H1 (cell line): ENCODE results near the gene TMEM86B. TPM values are rescaled to one million over a fixed set of nuclear protein-coding genes. Genes with fewer than 3 reads are reported as not detected.

ENCODE experiments used
- CTCF ChIA-PET: fragments of 300-600 bp; sonication (Branson Sonifier 250); formaldehyde crosslinking; loops from one replicate; lab custom pipeline; 2021; ENCODE audit not compliant: partially characterized antibody; lab: Charles Lee
- POLR2A ChIA-PET: fragments of 300-600 bp; sonication (Branson Sonifier 250); formaldehyde crosslinking; loops from one replicate; lab custom pipeline; 2021; ENCODE audit warnings: inconsistent platforms; ENCODE audit not compliant: partially characterized antibody; lab: Charles Lee
- DNase-seq, 2 experiments: peaks; one replicate each; pipeline versions ENCODE4 v3.0.0 to v3.0.0-alpha.2; 2010 to 2022; ENCODE audit warnings: low spot score in 2 of 2, low read depth in 1 of 2, mixed read lengths in 1 of 2
- FAIRE-seq: peaks from 2 replicates; lab custom pipeline; 2011; peaks lifted over from hg19 to GRCh38; lab: Jason Lieb, UNC
- H2AFZ ChIP-seq: 2 replicates; pipeline ENCODE4 v1.8.1; 2012; ENCODE audit warnings: low read length, inconsistent platforms
- H2AK5ac ChIP-seq: 2 replicates; pipeline ENCODE4 v1.6.1; 2013; ENCODE audit warnings: low read depth, low read length
- H2BK120ac ChIP-seq: replicated peaks from 2 replicates; pipeline ENCODE3; 2013; ENCODE audit warnings: low read depth, low read length, inconsistent platforms
- H2BK12ac ChIP-seq: 2 replicates; pipeline ENCODE4 v1.6.1; 2013; ENCODE audit warnings: low read depth, low read length
- H2BK15ac ChIP-seq: 2 replicates; pipeline ENCODE4 v1.6.1; 2013; ENCODE audit warnings: low read length
- H2BK20ac ChIP-seq: 2 replicates; pipeline ENCODE4 v1.6.1; 2013; ENCODE audit warnings: low read length
- H2BK5ac ChIP-seq: 2 replicates; pipeline ENCODE4 v1.6.1; 2013; ENCODE audit warnings: low read depth, low read length
- H3K14ac ChIP-seq: 2 replicates; pipeline ENCODE4 v1.6.1; 2013; ENCODE audit warnings: inconsistent platforms; ENCODE audit not compliant: insufficient read length
- H3K18ac ChIP-seq: 2 replicates; pipeline ENCODE4 v1.6.1; 2013; ENCODE audit warnings: low read length; ENCODE audit errors: extremely low read depth
- H3K23ac ChIP-seq: 2 replicates; pipeline ENCODE4 v1.6.1; 2013; ENCODE audit warnings: inconsistent platforms; ENCODE audit not compliant: insufficient read length
- H3K23me2 ChIP-seq: 2 replicates; pipeline ENCODE4 v1.6.1; 2013; ENCODE audit warnings: low read depth, low read length
- H3K27ac ChIP-seq: 2 replicates; pipeline ENCODE4 v1.6.1; 2011; ENCODE audit warnings: low read depth, low read length, inconsistent platforms
- H3K27me3 ChIP-seq, 4 experiments: replicated peaks in 1 of 4; 1 replicate in 1 of 4; 2 replicates in 3 of 4; pipeline versions ENCODE4 v1.6.1 to v1.8.1; 2011 to 2013; ENCODE audit warnings: low read length in 3 of 4, mild to moderate bottlenecking in 3 of 4, inconsistent platforms in 2 of 4, mixed read lengths in 2 of 4, moderate library complexity in 1 of 4; ENCODE audit not compliant: control insufficient read depth in 3 of 4, insufficient read depth in 3 of 4; ENCODE audit errors: extremely low read depth in 1 of 4
- H3K36me3 ChIP-seq, 4 experiments: 2 replicates each; pipeline versions ENCODE4 v1.6.1 to v1.8.1; 2011 to 2013; ENCODE audit warnings: mild to moderate bottlenecking in 4 of 4, low read length in 3 of 4, moderate library complexity in 2 of 4, control low read depth in 1 of 4, inconsistent platforms in 1 of 4; ENCODE audit not compliant: insufficient read depth in 4 of 4, control insufficient read depth in 2 of 4
- H3K4ac ChIP-seq: replicated peaks from 2 replicates; pipeline ENCODE3; 2013; ENCODE audit warnings: low read length, low read depth, mixed read lengths, inconsistent platforms; ENCODE audit not compliant: insufficient read length
- H3K4me1 ChIP-seq, 4 experiments: replicated peaks in 1 of 4; 1 replicate in 1 of 4; 2 replicates in 3 of 4; pipeline versions ENCODE4 v1.6.1 to v1.8.1; 2011 to 2013; ENCODE audit warnings: low read length in 3 of 4, inconsistent platforms in 2 of 4, mixed read lengths in 1 of 4; ENCODE audit not compliant: insufficient read depth in 4 of 4, control insufficient read depth in 3 of 4
- H3K4me2 ChIP-seq, 2 experiments: 2 replicates each; pipeline versions ENCODE4 v1.6.1 to v1.8.1; 2011 to 2013; ENCODE audit warnings: low read depth in 2 of 2, low read length in 2 of 2, control low read depth in 1 of 2, inconsistent platforms in 1 of 2, mild to moderate bottlenecking in 1 of 2; ENCODE audit not compliant: insufficient read depth in 1 of 2
- H3K4me3 ChIP-seq, 4 experiments: fragments of 200-600, 300-600 bp in 1 of 4; sonication (generic), shearing (Covaris generic), sonication (Bioruptor Twin) in 1 of 4; 2 replicates each; pipeline versions ENCODE4 v1.5.1 to v1.8.1; 2011 to 2016; ENCODE audit warnings: low read length in 4 of 4, low read depth in 3 of 4, control low read depth in 2 of 4, inconsistent platforms in 2 of 4, mild to moderate bottlenecking in 2 of 4, mixed read lengths in 1 of 4, moderate library complexity in 1 of 4; ENCODE audit not compliant: insufficient read depth in 2 of 4; ENCODE audit errors: extremely low read depth in 1 of 4
- H3K56ac ChIP-seq: replicated peaks from 2 replicates; pipeline ENCODE3; 2013; ENCODE audit warnings: low read depth, mild to moderate bottlenecking, mixed read lengths, low read length, inconsistent platforms; ENCODE audit not compliant: insufficient read length
- H3K79me1 ChIP-seq: 2 replicates; pipeline ENCODE4 v1.6.1; 2013; ENCODE audit warnings: low read depth, low read length, control low read depth
- H3K79me2 ChIP-seq, 2 experiments: 2 replicates each; pipeline versions ENCODE4 v1.6.1 to v1.8.1; 2012 to 2013; ENCODE audit warnings: low read length in 2 of 2, mild to moderate bottlenecking in 2 of 2, inconsistent platforms in 1 of 2; ENCODE audit not compliant: insufficient read depth in 2 of 2, control insufficient read depth in 1 of 2
- H3K9ac ChIP-seq, 4 experiments: replicated peaks in 1 of 4; 1 replicate in 1 of 4; 2 replicates in 3 of 4; pipeline versions ENCODE4 v1.6.1 to v1.8.1; 2011 to 2013; ENCODE audit warnings: low read depth in 3 of 4, low read length in 3 of 4, control low read depth in 2 of 4, mild to moderate bottlenecking in 2 of 4, moderate library complexity in 2 of 4, inconsistent platforms in 1 of 4; ENCODE audit errors: extremely low read depth in 1 of 4
- H3K9me3 ChIP-seq, 2 experiments: 2 replicates each; pipeline versions ENCODE4 v1.6.1 to v1.8.1; 2012 to 2013; ENCODE audit warnings: mild to moderate bottlenecking in 2 of 2, moderate library complexity in 2 of 2, control low read depth in 1 of 2, inconsistent platforms in 1 of 2, low read depth in 1 of 2, low read length in 1 of 2, mixed read lengths in 1 of 2; ENCODE audit not compliant: insufficient read depth in 2 of 2
- H4K20me1 ChIP-seq, 2 experiments: replicated peaks in 1 of 2; 2 replicates each; pipeline versions ENCODE3 to v1.8.1; 2011 to 2013; ENCODE audit warnings: inconsistent platforms in 2 of 2, low read length in 2 of 2, mild to moderate bottlenecking in 1 of 2; ENCODE audit not compliant: insufficient read depth in 2 of 2, control insufficient read depth in 1 of 2
- H4K5ac ChIP-seq: 2 replicates; pipeline ENCODE4 v1.6.1; 2013; ENCODE audit warnings: low read length, low read depth, mixed read lengths, inconsistent platforms; ENCODE audit not compliant: insufficient read length
- H4K8ac ChIP-seq: 2 replicates; pipeline ENCODE4 v1.8.0; 2013; ENCODE audit warnings: mild to moderate bottlenecking, moderate library complexity, low read length, inconsistent platforms; ENCODE audit not compliant: insufficient read depth; ENCODE audit errors: extremely low read depth
- H4K91ac ChIP-seq: replicated peaks from 2 replicates; pipeline ENCODE3; 2013; ENCODE audit warnings: low read length, mixed read lengths, inconsistent platforms; ENCODE audit not compliant: insufficient read length
- CBX5 ChIP-seq: fragments of 300-800, 300-1000 bp; sonication (generic); IDR thresholded peaks from 2 replicates; pipeline ENCODE4 v1.7.1; 2016; ENCODE audit warnings: antibody characterized with exemption, low read length, low read depth
- CBX8 ChIP-seq: fragments of 300-800, 300-1000 bp; sonication (generic); IDR thresholded peaks from 2 replicates; pipeline ENCODE4 v1.7.1; 2016; ENCODE audit warnings: low read depth, low read length, borderline replicate concordance
- CEBPB ChIP-seq: IDR thresholded peaks from 2 replicates; pipeline ENCODE4 v1.6.1; 2012; ENCODE audit warnings: low read depth, low read length
- CHD2 ChIP-seq: IDR thresholded peaks from 2 replicates; pipeline ENCODE4 v1.6.1; 2012; ENCODE audit warnings: low read length, improper control_type of control experiment
- EGR1 ChIP-seq: IDR thresholded peaks from 2 replicates; pipeline ENCODE4 v1.6.1; 2011; ENCODE audit warnings: low read depth, low read length, borderline replicate concordance
- KDM1A ChIP-seq: fragments of 200-600, 300-600 bp; sonication (generic); IDR thresholded peaks from 2 replicates; pipeline ENCODE4 v1.7.1; 2016; ENCODE audit warnings: mild to moderate bottlenecking, low read length, borderline replicate concordance
- NANOG ChIP-seq: IDR thresholded peaks from 2 replicates; pipeline ENCODE4 v1.6.1; 2011; ENCODE audit warnings: low read length, low read depth, mild to moderate bottlenecking, inconsistent platforms; ENCODE audit not compliant: insufficient read depth, poor library complexity, severe bottlenecking
- PHF8 ChIP-seq: fragments of 200-600 bp; sonication (generic); conservative IDR thresholded peaks from 2 replicates; pipeline ENCODE4 v1.7.1; 2012; ENCODE audit warnings: low read depth, mild to moderate bottlenecking, inconsistent platforms, low read length, moderate library complexity
- POLR2A ChIP-seq, 2 experiments: IDR thresholded peaks; 1 replicate in 1 of 2; 2 replicates in 1 of 2; pipeline ENCODE4 v1.6.1; 2011; ENCODE audit warnings: low read depth in 2 of 2, low read length in 2 of 2, mild to moderate bottlenecking in 2 of 2; ENCODE audit errors: control extremely low read depth in 1 of 2
- SRF ChIP-seq: IDR thresholded peaks from 2 replicates; pipeline ENCODE4 v1.6.1; 2011; ENCODE audit warnings: mild to moderate bottlenecking, low read depth, low read length, moderate library complexity
- TAF1 ChIP-seq: IDR thresholded peaks from 2 replicates; pipeline ENCODE4 v1.6.1; 2011; ENCODE audit warnings: mild to moderate bottlenecking, low read depth, low read length
- WGBS, 2 experiments: shearing (Covaris generic) in 1 of 2; methylation state at CpG; one replicate each; pipeline versions ENCODE4 v1.1.6 to v1.1.7; 2013 to 2015; ENCODE audit warnings: low lambda C conversion rate in 2 of 2, mixed read lengths in 2 of 2, inconsistent platforms in 1 of 2, low coverage in 1 of 2, missing lambda C conversion rate in 1 of 2; ENCODE audit not compliant: insufficient replicate concordance in 2 of 2, insufficient coverage in 1 of 2, insufficient read length in 1 of 2; ENCODE audit errors: extremely low coverage in 1 of 2, missing lambda C conversion rate in 1 of 2; 5-methylcytosine and 5-hydroxymethylcytosine counted together
- polyA plus RNA-seq, 7 experiments: library from polyadenylated mRNA; depleted of rRNA in 3 of 7; stranded (reverse) in 5 of 7; unstranded in 2 of 7; fragments of >200 nt in 5 of 7; fragments of 200-250 nt in 2 of 7; gene quantifications; 1 replicate in 5 of 7; 2 replicates in 1 of 7; 4 replicates in 1 of 7; pipeline versions ENCODE4 v1.2.1 to v1.2.3, GENCODE V29; 2011 to 2013; ENCODE audit warnings: missing spikeins in 2 of 7, mixed read lengths in 2 of 7
- total RNA-seq: library from RNA; stranded (reverse); fragmentation: NEBNext Ultra II Directional; extraction: Animal tissue kit (Norgen Biotek cat#: 25700); gene quantifications from 2 replicates; pipeline ENCODE4 v1.2.1, GENCODE V29; 2021
- TF ChIP-seq, protein P1 (sequence below): IDR thresholded peaks from 2 replicates; pipeline ENCODE4 v1.6.1; 2012; ENCODE audit warnings: inconsistent platforms

TMEM86B gene
- total and polyA plus RNA-seq, 2 of the 8 experiments (the other 6 are each of a cell fraction or from before 2014, with no cell fraction given) = 2.0 to 2.9 TPM

DNA sequence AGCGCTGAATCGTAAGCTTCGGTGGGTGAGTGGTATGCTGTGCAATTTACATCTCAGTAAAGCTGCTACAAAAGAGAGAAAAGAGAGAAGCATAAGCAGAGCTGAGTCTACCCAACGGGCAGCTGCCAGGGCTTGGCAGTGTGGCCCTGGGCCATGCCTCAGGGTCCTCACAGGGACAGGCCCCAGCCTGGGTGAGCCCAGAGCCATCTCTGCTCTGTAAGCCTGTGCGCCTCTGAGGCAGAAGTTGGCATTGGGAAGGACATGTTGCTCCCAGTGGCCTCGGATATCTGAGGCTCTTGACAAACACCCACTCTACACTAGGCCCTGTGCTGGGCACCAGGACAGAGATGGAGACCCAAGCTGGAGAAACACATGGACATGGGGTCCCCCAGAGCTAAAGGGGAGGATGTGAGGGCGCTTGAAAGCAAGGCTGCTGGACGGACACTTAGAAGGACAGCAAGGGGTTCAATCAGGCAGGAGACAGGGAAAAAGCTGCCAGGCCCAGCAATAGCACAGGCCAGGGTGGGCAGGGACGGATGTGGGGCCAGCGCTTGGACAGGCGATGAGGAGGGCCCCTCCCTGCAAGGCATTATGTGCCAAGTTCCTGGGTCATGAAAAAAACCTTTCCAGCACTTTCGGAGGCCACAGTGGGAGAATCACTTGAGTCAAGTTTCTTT, 15.6 kb upstream of the TMEM86B start:
- H3K18ac ChIP-seq = no peak overlapping the region
- H2BK12ac ChIP-seq = no peak overlapping the region
- no peak overlapping the region for H2AK5ac ChIP-seq
- no peak overlapping the region for H4K8ac ChIP-seq
- DNase-seq (no peak), FAIRE-seq (no peak)
- no peak overlapping the region for H3K23ac ChIP-seq
- H3K4me2 ChIP-seq = no peak overlapping the region
- no peaks in the 10 kb centered on the region for H3K27me3 ChIP-seq
- no peak overlapping the region for H2AFZ ChIP-seq
- H3K9me3 ChIP-seq = no peaks in the 10 kb centered on the region
- no peak overlapping the region for H3K14ac ChIP-seq
- H3K79me2 ChIP-seq = peaks cover 0 to 17% of the 10 kb centered on the region in 2 experiments; a peak in 2 of 4 replicates
- H3K79me1 ChIP-seq = peaks cover 11% of the 10 kb centered on the region
- H2BK20ac ChIP-seq = no peak overlapping the region
- H3K23me2 ChIP-seq = no peaks in the 10 kb centered on the region
- H2BK120ac ChIP-seq = no peak overlapping the region
- no peak overlapping the region for H3K27ac ChIP-seq
- no peak overlapping the region for H4K91ac ChIP-seq
- H2BK15ac ChIP-seq = no peak overlapping the region
- peaks cover 15 to 32% of the 10 kb centered on the region in 2 experiments for H4K20me1 ChIP-seq
- no peak overlapping the region for H3K4me3 ChIP-seq
- H3K36me3 ChIP-seq = peaks cover 11 to 43% (median 32%) of the 10 kb centered on the region in 4 experiments
- TF ChIP-seq, protein P1, sequence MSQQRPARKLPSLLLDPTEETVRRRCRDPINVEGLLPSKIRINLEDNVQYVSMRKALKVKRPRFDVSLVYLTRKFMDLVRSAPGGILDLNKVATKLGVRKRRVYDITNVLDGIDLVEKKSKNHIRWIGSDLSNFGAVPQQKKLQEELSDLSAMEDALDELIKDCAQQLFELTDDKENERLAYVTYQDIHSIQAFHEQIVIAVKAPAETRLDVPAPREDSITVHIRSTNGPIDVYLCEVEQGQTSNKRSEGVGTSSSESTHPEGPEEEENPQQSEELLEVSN = no peak
- TF ChIP-seq CHD2 = no peak
- no peak for TF ChIP-seq POLR2A (IDR thresholded peaks at IDR 0.05; ENCODE audit: control extremely low read depth in 1 of 2, low read depth in 2 of 2, low read length in 2 of 2)
- TF ChIP-seq PHF8 = no peak
- no peak for TF ChIP-seq EGR1
- TF ChIP-seq TAF1 = no peak
- TF ChIP-seq SRF = no peak
- no peak for TF ChIP-seq CEBPB
- TF ChIP-seq CBX8 = no peak
- no peak for TF ChIP-seq CBX5
- TF ChIP-seq KDM1A = no peak
- TF ChIP-seq NANOG = no peak
- H2BK5ac ChIP-seq = no peak overlapping the region
- WGBS, 2 experiments = 91% methylated on average over 12 of the region's 12 CpGs; no CpG with 5 or more reads in 1 of the 2 experiments
- H3K4ac ChIP-seq = no peak overlapping the region
- CTCF ChIA-PET = interaction anchor here (0.6 to 8.4 kb wide), 3 partner anchors 12 to 210 kb away, joined by 3 to 32 read pairs (median 3); no protein-coding TSS in a partner anchor
- no peaks in the 10 kb centered on the region for H3K4me1 ChIP-seq
- H3K56ac ChIP-seq = no peak overlapping the region
- no peak overlapping the region for H4K5ac ChIP-seq
- H3K9ac ChIP-seq = no peak overlapping the region
- POLR2A ChIA-PET = interaction anchor here (0.7 to 1.5 kb wide), 2 partner anchors 11 to 13 kb away, joined by 3 to 4 read pairs; no protein-coding TSS in a partner anchor
